GM10266 (cell line): Measurements from ENCODE around the gene HDAC1.
"Not testable (repeated sequence)": the region's sequence is repeated elsewhere in the genome, so short reads cannot be mapped to it uniquely, and the experiment has no call there.

Experiments
- DNase-seq: peaks from one replicate; pipeline ENCODE4 v3.0.0; 2012; ENCODE audit errors: extremely low spot score
- TF ChIP-seq, protein P1 (sequence below): IDR thresholded peaks from 2 replicates; pipeline ENCODE4 v1.5.1; 2012; ENCODE audit warnings: mild to moderate bottlenecking, low read depth; ENCODE audit not compliant: control insufficient read depth, insufficient read depth; ENCODE audit errors: missing control alignments

HDAC1 gene

DNA sequence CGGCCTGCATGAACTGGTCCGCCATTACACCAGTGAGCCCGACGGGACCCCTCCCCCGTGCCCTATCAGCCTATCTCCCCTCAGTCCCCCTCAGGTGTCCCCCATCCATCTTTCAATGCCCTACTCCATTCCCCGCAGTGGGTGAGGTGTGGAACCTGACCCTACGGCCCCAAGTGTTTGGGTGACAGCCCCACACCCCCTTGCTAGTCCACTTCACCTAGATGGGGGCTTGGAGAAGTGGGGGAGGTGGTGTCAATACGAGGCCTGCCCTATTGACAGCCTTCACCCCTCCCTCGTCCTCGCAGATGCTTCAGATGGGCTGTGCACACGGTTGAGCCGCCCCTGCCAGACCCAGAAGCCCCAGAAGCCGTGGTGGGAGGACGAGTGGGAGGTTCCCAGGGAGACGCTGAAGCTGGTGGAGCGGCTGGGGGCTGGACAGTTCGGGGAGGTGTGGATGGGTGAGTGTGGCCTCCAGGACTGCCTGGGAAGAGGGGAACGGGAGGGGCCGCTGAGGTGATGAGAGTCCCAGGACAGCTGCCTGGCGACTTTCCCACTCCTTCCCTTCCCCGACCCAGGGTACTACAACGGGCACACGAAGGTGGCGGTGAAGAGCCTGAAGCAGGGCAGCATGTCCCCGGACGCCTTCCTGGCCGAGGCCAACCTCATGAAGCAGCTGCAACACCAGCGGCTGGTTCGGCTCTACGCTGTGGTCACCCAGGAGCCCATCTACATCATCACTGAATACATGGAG lies 15.7 kb upstream of the HDAC1 start:
- TF ChIP-seq, protein P1, sequence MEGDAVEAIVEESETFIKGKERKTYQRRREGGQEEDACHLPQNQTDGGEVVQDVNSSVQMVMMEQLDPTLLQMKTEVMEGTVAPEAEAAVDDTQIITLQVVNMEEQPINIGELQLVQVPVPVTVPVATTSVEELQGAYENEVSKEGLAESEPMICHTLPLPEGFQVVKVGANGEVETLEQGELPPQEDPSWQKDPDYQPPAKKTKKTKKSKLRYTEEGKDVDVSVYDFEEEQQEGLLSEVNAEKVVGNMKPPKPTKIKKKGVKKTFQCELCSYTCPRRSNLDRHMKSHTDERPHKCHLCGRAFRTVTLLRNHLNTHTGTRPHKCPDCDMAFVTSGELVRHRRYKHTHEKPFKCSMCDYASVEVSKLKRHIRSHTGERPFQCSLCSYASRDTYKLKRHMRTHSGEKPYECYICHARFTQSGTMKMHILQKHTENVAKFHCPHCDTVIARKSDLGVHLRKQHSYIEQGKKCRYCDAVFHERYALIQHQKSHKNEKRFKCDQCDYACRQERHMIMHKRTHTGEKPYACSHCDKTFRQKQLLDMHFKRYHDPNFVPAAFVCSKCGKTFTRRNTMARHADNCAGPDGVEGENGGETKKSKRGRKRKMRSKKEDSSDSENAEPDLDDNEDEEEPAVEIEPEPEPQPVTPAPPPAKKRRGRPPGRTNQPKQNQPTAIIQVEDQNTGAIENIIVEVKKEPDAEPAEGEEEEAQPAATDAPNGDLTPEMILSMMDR: no peak
- no peak for DNase-seq

DNA sequence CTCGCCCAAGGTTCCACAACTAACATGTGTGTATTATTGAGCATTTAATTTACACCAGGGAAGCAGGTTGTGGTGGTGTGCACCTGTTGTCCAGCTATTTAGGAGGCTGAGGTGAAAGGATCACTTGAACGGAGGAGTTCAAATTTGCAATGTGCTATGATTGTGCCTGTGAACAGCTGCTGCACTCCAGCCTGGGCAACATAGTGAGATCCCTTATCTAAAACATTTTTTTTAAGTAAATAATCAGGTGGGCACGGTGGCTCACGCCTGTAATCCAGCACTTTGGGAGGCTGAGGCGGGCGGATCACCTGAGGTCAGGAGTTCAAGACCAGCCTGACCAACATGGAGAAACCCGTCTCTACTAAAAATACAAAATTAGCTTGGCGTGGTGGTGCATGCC lies 7.1 kb upstream of the HDAC1 start:
- not testable (repeated sequence) for DNase-seq

DNA sequence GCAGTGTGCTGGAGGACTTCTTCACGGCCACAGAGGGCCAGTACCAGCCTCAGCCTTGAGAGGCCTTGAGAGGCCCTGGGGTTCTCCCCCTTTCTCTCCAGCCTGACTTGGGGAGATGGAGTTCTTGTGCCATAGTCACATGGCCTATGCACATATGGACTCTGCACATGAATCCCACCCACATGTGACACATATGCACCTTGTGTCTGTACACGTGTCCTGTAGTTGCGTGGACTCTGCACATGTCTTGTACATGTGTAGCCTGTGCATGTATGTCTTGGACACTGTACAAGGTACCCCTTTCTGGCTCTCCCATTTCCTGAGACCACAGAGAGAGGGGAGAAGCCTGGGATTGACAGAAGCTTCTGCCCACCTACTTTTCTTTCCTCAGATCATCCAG lies 6.2 kb upstream of the HDAC1 start:
- TF ChIP-seq, protein P1: no peak
- no peak for DNase-seq

DNA sequence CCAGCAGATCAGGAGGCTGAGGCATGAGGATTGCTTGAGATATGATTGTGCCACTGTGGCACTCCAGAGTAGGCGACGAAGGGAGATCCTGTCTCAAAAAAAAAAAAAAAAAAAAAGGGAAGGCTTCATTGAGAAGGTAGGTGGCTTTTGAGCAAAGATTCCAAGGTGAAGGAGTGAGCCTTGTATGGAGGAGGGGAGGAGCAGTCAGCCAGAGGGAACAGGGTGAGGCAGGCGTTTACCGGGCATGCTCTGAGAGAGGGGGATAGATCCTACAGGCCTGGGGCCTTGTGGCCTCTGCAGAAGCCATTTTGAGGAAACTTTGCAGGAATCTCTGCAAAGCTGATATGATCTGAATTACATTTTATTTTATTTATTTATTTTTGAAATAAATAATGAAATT lies 5.1 kb upstream of the HDAC1 start:
- no peak for DNase-seq
- TF ChIP-seq, protein P1: no peak

DNA sequence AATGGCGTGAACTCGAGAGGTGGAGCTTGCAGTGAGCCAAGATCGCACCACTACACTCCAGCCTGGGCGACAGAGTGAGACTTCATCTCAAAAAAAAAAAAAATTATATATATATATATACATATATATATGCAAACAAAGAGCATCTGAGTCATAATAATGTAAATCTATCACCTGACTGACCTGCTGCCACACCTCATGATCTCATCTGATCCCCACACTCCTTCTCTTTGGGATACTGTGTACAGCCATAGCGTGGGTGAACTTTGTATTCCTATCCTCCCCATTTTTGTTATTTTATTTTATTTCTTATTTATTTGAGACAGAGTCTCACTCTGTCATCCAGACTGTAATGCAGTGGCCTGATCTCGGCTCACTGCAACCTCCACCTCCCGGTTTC lies 2.6 kb upstream of the HDAC1 start:
- TF ChIP-seq, protein P1: no peak
- no peak for DNase-seq

DNA sequence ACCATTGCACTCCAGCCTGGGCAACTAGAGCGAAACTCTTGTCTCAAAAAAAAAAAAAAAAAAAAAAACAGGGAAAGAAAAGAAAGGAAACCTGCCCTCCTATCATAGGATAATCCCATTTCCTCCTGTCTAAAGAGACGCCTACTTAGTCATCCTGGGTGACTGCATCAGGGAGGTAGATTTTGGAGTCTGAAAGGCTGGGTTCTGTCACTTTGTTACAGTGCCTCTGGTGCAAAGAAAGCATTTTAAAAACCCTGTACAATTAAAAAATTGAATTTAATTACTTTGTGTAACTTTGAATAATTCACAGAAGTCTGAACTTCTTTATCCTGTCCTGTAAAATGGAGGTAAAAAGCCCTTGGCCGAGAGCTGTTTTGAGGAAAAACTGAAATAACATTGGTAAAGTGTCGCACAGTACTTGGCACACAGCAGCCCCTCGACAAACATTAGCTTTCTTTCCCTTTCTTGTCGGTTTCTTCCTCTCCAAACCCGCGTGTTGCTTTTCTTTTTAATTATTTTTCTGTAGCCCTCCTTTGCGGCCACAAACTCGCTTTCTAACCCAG lies 657 bp upstream of the HDAC1 start:
- TF ChIP-seq, protein P1: no peak
- DNase-seq: no peak

DNA sequence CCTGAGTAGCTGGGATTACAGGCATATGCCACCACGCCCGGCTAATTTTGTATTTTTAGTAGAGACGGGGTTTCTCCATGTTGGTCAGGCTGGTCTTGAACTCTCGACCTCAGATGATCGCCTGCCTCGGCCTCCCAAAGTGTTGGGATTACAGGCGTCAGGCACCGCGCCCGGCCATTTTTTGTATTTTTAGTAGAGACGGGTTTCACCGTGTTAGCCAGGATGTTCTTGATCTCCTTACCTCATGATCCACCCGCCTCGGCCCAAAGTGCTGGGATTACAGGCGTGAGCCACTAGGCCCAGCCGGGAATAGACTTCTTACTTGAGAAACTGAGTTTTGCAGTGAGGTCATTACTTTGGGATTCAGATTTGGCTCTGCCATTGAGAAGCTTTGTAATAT lies 6.3 kb downstream of the HDAC1 start:
- not testable (repeated sequence) for DNase-seq

DNA sequence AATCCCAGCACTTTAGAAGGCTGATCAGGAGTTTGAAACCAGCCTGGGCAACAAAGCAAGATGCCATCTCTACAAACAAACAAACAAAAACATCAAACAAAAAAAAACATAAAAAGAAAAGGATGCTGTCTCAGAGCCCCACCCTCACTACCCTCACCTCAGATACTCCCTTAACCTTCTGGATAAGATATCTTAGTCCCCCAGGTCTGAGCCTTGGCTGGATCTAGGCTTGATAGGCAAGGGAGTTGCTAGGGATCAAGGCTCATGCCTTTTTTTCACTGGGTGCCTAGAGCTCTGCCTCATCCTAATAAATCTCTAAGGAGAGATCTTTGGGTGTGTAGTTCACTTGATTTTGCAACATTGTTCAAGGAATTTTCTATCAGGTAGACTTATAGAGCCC lies 7.4 kb downstream of the HDAC1 start:
- TF ChIP-seq, protein P1: no peak

More for the DNA sequence above, 7.4 kb downstream of the HDAC1 start:
- no peak for DNase-seq
